Type B pancreatic cell (in vitro differentiated cells): ENCODE results near the gene MPEG1. TPM values are rescaled to one million over a fixed set of nuclear protein-coding genes. Genes with fewer than 3 reads are reported as not detected.

Source experiments
- DNase-seq: peaks from one replicate; pipeline ENCODE4 v3.0.0; 2021; ENCODE audit warnings: mixed read lengths; ENCODE audit not compliant: unreplicated experiment; ENCODE audit errors: extremely low spot score
- H3K27ac Mint-ChIP-seq: 2 replicates; pipeline ENCODE4 v1.8.0; 2021; ENCODE audit warnings: mild to moderate bottlenecking, mixed read lengths
- H3K27me3 Mint-ChIP-seq: 2 replicates; pipeline ENCODE4 v1.8.0; 2021; ENCODE audit warnings: mixed read lengths
- H3K36me3 Mint-ChIP-seq: 2 replicates; pipeline ENCODE4 v1.8.0; 2021; ENCODE audit warnings: mixed read lengths
- H3K4me1 Mint-ChIP-seq: one replicate; pipeline ENCODE4 v1.8.0; 2021; ENCODE audit warnings: mixed read lengths; ENCODE audit not compliant: unreplicated experiment
- H3K4me3 Mint-ChIP-seq: 2 replicates; pipeline ENCODE4 v1.8.0; 2021; ENCODE audit warnings: mild to moderate bottlenecking, mixed read lengths
- H3K9me3 Mint-ChIP-seq: 2 replicates; pipeline ENCODE4 v1.8.0; 2021; ENCODE audit warnings: mixed read lengths
- CTCF ChIP-seq: fragments of 200-600 bp; sonication (generic); conservative IDR thresholded peaks from 2 replicates; pipeline ENCODE4 v1.5.0; 2021; ENCODE audit warnings: antibody characterized with exemption, mild to moderate bottlenecking
- long read RNA-seq: library from polyadenylated mRNA; unstranded; transcript quantifications from one replicate; pipeline ENCODE4 v2.0.0, GENCODE V29; 2020
- total RNA-seq: library from RNA; stranded (reverse); gene quantifications from 2 replicates; pipeline ENCODE4 v1.2.1, GENCODE V29; 2021; ENCODE audit warnings: low replicate concordance

MPEG1 gene
- total RNA-seq: not detected in 2 replicates
- long read RNA-seq: 0 reads

- Mint-ChIP-seq H3K27ac (no peak within 1 kb of the TSS), H3K4me1 (peaks cover 5% of the 10 kb centered on the region), H3K27me3 (no peaks in the 10 kb centered on the region), H3K9me3 (no peaks in the 10 kb centered on the region), H3K36me3 (no peaks in the 10 kb centered on the region), H3K4me3 (no peak within 1 kb of the TSS)
- TF ChIP-seq CTCF: no peak
- no peak for DNase-seq
Observed at GRCh38 chr11:59212744-59213631, at the start of gene MPEG1. TSS of gene MPEG1 (minus strand) at chr11:59212927. CDS start at chr11:59212865, 62 bp downstream.

GRCh38 chr11:59262177-59262818, 49.6 kb upstream of the MPEG1 start:
- H3K4me3 Mint-ChIP-seq: no peak overlapping the region
- no peak for DNase-seq
- H3K27me3 Mint-ChIP-seq: no peaks in the 10 kb centered on the region
- H3K4me1 Mint-ChIP-seq: peaks cover 4% of the 10 kb centered on the region
- no peaks in the 10 kb centered on the region for H3K9me3 Mint-ChIP-seq
- H3K36me3 Mint-ChIP-seq: no peaks in the 10 kb centered on the region
- no peak overlapping the region for H3K27ac Mint-ChIP-seq
- TF ChIP-seq CTCF: no peak

- Mint-ChIP-seq H3K4me1 (no peaks in the 10 kb centered on the region), H3K27me3 (no peaks in the 10 kb centered on the region), H3K9me3 (no peaks in the 10 kb centered on the region), H3K4me3 (no peak overlapping the region), H3K27ac (no peak overlapping the region), H3K36me3 (no peaks in the 10 kb centered on the region)
- TF ChIP-seq CTCF: no peak
- DNase-seq: no peak
Observed at GRCh38 chr11:59261150-59261549, 48.4 kb upstream of the MPEG1 start.

GRCh38 chr11:59259867-59260475, 47.2 kb upstream of the MPEG1 start:
- TF ChIP-seq CTCF: no peak
- Mint-ChIP-seq H3K4me1 (no peaks in the 10 kb centered on the region), H3K27ac (no peak overlapping the region), H3K36me3 (no peaks in the 10 kb centered on the region), H3K4me3 (no peak overlapping the region), H3K27me3 (no peaks in the 10 kb centered on the region), H3K9me3 (no peaks in the 10 kb centered on the region)
- no peak for DNase-seq

GRCh38 chr11:59259047-59259446, 46.3 kb upstream of the MPEG1 start:
- H3K27ac Mint-ChIP-seq: no peak overlapping the region
- H3K4me1 Mint-ChIP-seq: no peaks in the 10 kb centered on the region
- TF ChIP-seq CTCF: no peak
- H3K27me3 Mint-ChIP-seq: no peaks in the 10 kb centered on the region
- no peak for DNase-seq
- H3K9me3 Mint-ChIP-seq: peaks cover 3% of the 10 kb centered on the region
- no peaks in the 10 kb centered on the region for H3K36me3 Mint-ChIP-seq
- H3K4me3 Mint-ChIP-seq: no peak overlapping the region
